Measurements from ENCODE around the gene IFNLR1. TPM values are rescaled to one million over a fixed set of nuclear protein-coding genes. Genes with fewer than 3 reads are reported as not detected.
"Not testable (repeated sequence)": the region's sequence is repeated elsewhere in the genome, so short reads cannot be mapped to it uniquely, and the experiment has no call there.

Gene IFNLR1
- 0.22 TPM for total RNA-seq
- long read RNA-seq = 0 reads

GRCh38 chr1:24186993-24187790, at the start of gene IFNLR1:
Gene IFNLR1 (minus strand): TSS chr1:24187289. CDS start chr1:24187248, 41 bp downstream.
- no peak for DNase-seq (ENCODE audit: low spot score)

- DNase-seq (ENCODE audit: low spot score) = peak; percentile 78
Observed at GRCh38 chr1:24235921-24236788, 49.1 kb upstream of the IFNLR1 start.

- no peak for DNase-seq (ENCODE audit: low spot score)
Observed at GRCh38 chr1:24233684-24234600, 46.9 kb upstream of the IFNLR1 start.

GRCh38 chr1:24231701-24232100, 44.6 kb upstream of the IFNLR1 start:
- no peak for DNase-seq (ENCODE audit: low spot score)

- no peak for DNase-seq (ENCODE audit: low spot score)
Observed at GRCh38 chr1:24228311-24228710, 41.2 kb upstream of the IFNLR1 start.

GRCh38 chr1:24226749-24227148, 39.7 kb upstream of the IFNLR1 start:
- DNase-seq (ENCODE audit: low spot score) = no peak

GRCh38 chr1:24224761-24225160, 37.7 kb upstream of the IFNLR1 start:
- no peak for DNase-seq (ENCODE audit: low spot score)

- no peak for DNase-seq (ENCODE audit: low spot score)
Observed at GRCh38 chr1:24224086-24224485, 37.0 kb upstream of the IFNLR1 start.

- no peak for DNase-seq (ENCODE audit: low spot score)
Observed at GRCh38 chr1:24222793-24223192, 35.7 kb upstream of the IFNLR1 start.

GRCh38 chr1:24222008-24222605, 35.0 kb upstream of the IFNLR1 start:
- DNase-seq (ENCODE audit: low spot score) = no peak

- no peak for DNase-seq (ENCODE audit: low spot score)
Observed at GRCh38 chr1:24221246-24221645, 34.2 kb upstream of the IFNLR1 start.

GRCh38 chr1:24216276-24217074, 29.4 kb upstream of the IFNLR1 start:
- DNase-seq (ENCODE audit: low spot score) = no peak

GRCh38 chr1:24215226-24215814, 28.2 kb upstream of the IFNLR1 start:
- no peak for DNase-seq (ENCODE audit: low spot score)

GRCh38 chr1:24212376-24212775, 25.3 kb upstream of the IFNLR1 start:
- DNase-seq (ENCODE audit: low spot score) = no peak

- DNase-seq (ENCODE audit: low spot score) = no peak
Observed at GRCh38 chr1:24210195-24210627, 23.1 kb upstream of the IFNLR1 start.

- no peak for DNase-seq (ENCODE audit: low spot score)
Observed at GRCh38 chr1:24209097-24209496, 22.0 kb upstream of the IFNLR1 start.

- no peak for DNase-seq (ENCODE audit: low spot score)
Observed at GRCh38 chr1:24207709-24208108, 20.6 kb upstream of the IFNLR1 start.

- DNase-seq (ENCODE audit: low spot score) = not testable (repeated sequence)
Observed at GRCh38 chr1:24207395-24207687, 20.3 kb upstream of the IFNLR1 start.

GRCh38 chr1:24206516-24207394, 19.7 kb upstream of the IFNLR1 start:
- no peak for DNase-seq (ENCODE audit: low spot score)
